ENCODE results near the gene OXSR1. TPM values are rescaled to one million over a fixed set of nuclear protein-coding genes. Genes with fewer than 3 reads are reported as not detected.

Gene OXSR1
- total and polyA plus RNA-seq, 7 donors: 26.4 to 60.1 (median 47.4) TPM

DNA sequence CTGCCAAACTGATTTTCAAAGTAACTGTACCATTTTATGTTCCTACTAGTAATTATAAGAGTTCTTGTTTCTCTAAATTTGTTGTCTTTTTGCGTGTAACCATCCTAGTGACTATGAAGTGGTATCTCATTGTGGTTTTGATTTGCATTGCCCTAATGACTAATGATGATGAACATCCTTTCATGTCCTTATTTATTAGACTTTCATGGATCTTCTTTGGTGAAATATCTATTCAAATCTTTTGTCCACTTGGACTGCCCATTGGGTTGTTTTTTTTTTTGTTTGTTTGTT, 3.6 kb downstream of the OXSR1 start:
- H3K4me1 ChIP-seq: peaks cover 43% of the 10 kb centered on the region

DNA sequence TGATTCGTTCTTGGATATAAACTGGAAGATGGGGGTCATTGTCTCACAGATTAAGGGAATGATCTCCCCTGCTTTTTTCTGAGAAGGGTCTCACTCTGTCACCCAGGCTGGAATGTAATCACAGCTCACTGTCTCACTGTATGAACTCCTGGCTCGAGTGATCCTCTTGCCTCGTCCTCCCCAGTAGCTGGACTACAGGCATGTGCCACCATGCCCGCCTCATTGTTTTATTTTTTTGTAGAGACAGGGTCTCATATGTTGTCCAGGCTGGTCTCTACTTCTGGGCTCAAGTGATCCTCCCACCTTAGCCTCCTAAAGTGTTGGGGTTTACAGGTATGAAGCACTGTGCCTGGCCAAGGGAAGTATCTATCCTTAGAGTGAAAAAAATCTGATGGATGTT, 5.4 kb downstream of the OXSR1 start:
- peak in 1 of 4 donors; percentile 35 for ATAC-seq
- H3K4me1 ChIP-seq: peaks cover 50% of the 10 kb centered on the region
- no peaks in the 10 kb centered on the region for H3K36me3 ChIP-seq (ENCODE audit: insufficient read depth in 1 of 2, low read depth in 1 of 2)
- H3K9me3 ChIP-seq: no peaks in the 10 kb centered on the region
- no peak for DNase-seq
- intact Hi-C loops (cut with DNase I): no loop called here
- TF ChIP-seq, protein P1, sequence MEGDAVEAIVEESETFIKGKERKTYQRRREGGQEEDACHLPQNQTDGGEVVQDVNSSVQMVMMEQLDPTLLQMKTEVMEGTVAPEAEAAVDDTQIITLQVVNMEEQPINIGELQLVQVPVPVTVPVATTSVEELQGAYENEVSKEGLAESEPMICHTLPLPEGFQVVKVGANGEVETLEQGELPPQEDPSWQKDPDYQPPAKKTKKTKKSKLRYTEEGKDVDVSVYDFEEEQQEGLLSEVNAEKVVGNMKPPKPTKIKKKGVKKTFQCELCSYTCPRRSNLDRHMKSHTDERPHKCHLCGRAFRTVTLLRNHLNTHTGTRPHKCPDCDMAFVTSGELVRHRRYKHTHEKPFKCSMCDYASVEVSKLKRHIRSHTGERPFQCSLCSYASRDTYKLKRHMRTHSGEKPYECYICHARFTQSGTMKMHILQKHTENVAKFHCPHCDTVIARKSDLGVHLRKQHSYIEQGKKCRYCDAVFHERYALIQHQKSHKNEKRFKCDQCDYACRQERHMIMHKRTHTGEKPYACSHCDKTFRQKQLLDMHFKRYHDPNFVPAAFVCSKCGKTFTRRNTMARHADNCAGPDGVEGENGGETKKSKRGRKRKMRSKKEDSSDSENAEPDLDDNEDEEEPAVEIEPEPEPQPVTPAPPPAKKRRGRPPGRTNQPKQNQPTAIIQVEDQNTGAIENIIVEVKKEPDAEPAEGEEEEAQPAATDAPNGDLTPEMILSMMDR (IDR thresholded peaks at IDR 0.05): no peak
- no peak overlapping the region for H3K4me3 ChIP-seq
- H3K27ac ChIP-seq: no peak overlapping the region
- WGBS, 3 donors: 66 to 87% (median 69%) methylated on average over 4 of the region's 4 CpGs
- H3K27me3 ChIP-seq (ENCODE audit: insufficient read depth in 3 of 3, low read length in 2 of 3): no peaks in the 10 kb centered on the region

More for the DNA sequence above, 3.6 kb downstream of the OXSR1 start:
- TF ChIP-seq, protein P1 (IDR thresholded peaks at IDR 0.05): no peak
- intact Hi-C loops (cut with DNase I): loop anchor here in 1 of 2 donors (10.0 kb wide), 1 partner anchor 1174 kb away; the partner anchor contains the start of genes EPM2AIP1 and MLH1
- Histone ChIP-seq H3K36me3 (ENCODE audit: insufficient read depth in 1 of 2, low read depth in 1 of 2) (no peaks in the 10 kb centered on the region), H3K9me3 (no peaks in the 10 kb centered on the region), H3K27me3 (ENCODE audit: insufficient read depth in 3 of 3, low read length in 2 of 3) (no peaks in the 10 kb centered on the region), H3K27ac (no peak overlapping the region), H3K4me3 (no peak overlapping the region)
- 86 to 91% (median 90%) methylated on average over 1 of the region's 1 CpG for WGBS, 3 donors
- ATAC-seq (no peak), DNase-seq (no peak)

DNA sequence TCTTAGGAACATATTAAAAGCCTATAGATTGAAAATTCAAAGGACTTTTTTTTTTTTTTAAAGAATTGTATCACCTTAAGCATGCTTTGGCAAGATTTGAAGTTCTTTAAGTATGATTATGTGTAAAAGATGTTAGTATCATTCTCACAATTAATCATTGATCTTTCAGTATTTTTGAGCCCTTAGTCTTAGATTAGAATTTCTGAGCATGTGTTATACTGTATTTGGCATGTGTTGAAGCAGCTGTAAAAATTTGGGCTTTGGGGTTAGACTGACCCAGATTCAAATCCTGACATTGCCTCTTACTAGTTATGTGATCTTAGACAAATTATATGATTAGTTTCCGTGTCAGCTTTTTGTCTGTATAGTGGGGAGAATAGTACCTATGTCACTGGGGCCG, 6.3 kb downstream of the OXSR1 start:
- H3K27me3 ChIP-seq (ENCODE audit: insufficient read depth in 3 of 3, low read length in 2 of 3): no peaks in the 10 kb centered on the region
- no peak overlapping the region for H3K4me3 ChIP-seq
- ATAC-seq (no peak), DNase-seq (no peak)
- no peaks in the 10 kb centered on the region for H3K36me3 ChIP-seq (ENCODE audit: insufficient read depth in 1 of 2, low read depth in 1 of 2)
- no peak overlapping the region for H3K27ac ChIP-seq
- WGBS, 3 donors: 82 to 89% (median 84%) methylated on average over 2 of the region's 2 CpGs
- H3K9me3 ChIP-seq: no peaks in the 10 kb centered on the region
- TF ChIP-seq, protein P1 (IDR thresholded peaks at IDR 0.05): no peak
- peaks cover 45% of the 10 kb centered on the region for H3K4me1 ChIP-seq
- intact Hi-C loops (cut with DNase I): no loop called here

DNA sequence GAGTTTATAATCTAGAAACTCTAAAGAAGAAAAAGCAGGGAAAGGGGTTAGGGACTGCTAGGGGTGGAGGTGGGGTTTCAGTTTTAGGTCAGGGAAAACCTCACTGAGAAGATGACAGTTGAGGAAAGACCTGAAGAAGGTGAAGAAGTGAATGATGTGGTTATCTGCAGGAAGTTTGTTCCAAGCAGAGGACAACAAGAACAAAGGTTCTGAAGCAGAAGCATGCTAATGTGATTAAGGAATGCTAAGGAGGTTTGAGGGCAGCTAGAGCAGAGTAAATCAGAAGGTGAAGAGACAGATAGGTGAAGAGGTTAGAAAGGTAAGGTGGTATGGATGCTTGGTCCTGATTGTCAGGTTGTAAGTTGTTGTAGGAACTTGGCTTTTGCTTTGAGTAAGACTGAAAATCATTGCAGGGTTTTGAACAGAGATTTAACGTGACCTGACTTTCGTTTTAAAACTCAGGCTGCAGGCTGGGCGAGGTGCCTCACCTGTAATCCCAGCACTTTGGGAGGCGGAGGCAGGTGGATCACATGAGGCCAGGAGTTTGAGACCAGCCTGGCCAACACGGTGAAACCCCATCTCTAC, 8.6 kb downstream of the OXSR1 start:
- Histone ChIP-seq H3K36me3 (ENCODE audit: insufficient read depth in 1 of 2, low read depth in 1 of 2) (no peaks in the 10 kb centered on the region), H3K27ac (no peak overlapping the region), H3K4me1 (peaks cover 22% of the 10 kb centered on the region), H3K4me3 (no peak overlapping the region), H3K9me3 (no peaks in the 10 kb centered on the region), H3K27me3 (ENCODE audit: insufficient read depth in 3 of 3, low read length in 2 of 3) (no peaks in the 10 kb centered on the region)
- intact Hi-C loops (cut with DNase I): no loop called here
- 89 to 90% (median 89%) methylated on average over 5 of the region's 5 CpGs for WGBS, 3 donors
- ATAC-seq (no peak), DNase-seq (no peak)
- TF ChIP-seq, protein P1 (IDR thresholded peaks at IDR 0.05): no peak

DNA sequence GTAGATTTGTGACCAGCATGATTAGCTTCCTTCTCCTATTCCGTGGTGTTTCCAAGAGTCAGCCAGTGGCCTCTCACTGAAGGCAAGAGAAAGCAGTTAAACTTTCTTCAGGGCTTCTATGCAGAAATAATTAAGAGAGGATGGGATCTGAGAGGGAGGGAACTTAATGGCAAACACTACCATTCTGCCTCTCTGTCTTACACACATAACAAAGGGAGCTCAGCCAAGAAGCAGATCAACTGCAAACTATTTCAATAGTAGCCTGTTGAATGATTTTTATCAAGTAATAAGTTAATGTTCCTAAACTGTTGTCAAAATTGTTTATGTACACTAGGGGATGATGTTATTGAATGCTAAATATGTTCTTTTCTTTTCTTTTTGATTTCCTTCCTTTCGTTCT, 11.8 kb downstream of the OXSR1 start:
- no peak overlapping the region for H3K27ac ChIP-seq

More for the DNA sequence above, 11.8 kb downstream of the OXSR1 start:
- ATAC-seq: no peak
- Histone ChIP-seq H3K4me1 (peaks cover 7% of the 10 kb centered on the region), H3K27me3 (ENCODE audit: insufficient read depth in 3 of 3, low read length in 2 of 3) (no peaks in the 10 kb centered on the region), H3K4me3 (no peak overlapping the region), H3K36me3 (ENCODE audit: insufficient read depth in 1 of 2, low read depth in 1 of 2) (no peaks in the 10 kb centered on the region), H3K9me3 (no peaks in the 10 kb centered on the region)
- intact Hi-C loops (cut with DNase I): no loop called here
- TF ChIP-seq, protein P1 (IDR thresholded peaks at IDR 0.05): no peak
- DNase-seq: no peak
- WGBS, 3 donors: 47 to 54% (median 52%) methylated on average over 2 of the region's 2 CpGs

Data from psoas muscle (tissue), 8 donors.